Gastrocnemius medialis (tissue), 4 donors: ENCODE measurements around the gene C1QTNF1. TPM values are rescaled to one million over a fixed set of nuclear protein-coding genes. Genes with fewer than 3 reads are reported as not detected.

Experiments
- ATAC-seq, 2 donors: fragments of 150-250 bp; one replicate each; pipeline ENCODE4 v1.9.1; 2016
- DNase-seq, 2 donors: peaks; one replicate each; pipeline ENCODE4 v3.0.0-alpha.2; 2019
- H3K27ac ChIP-seq, 4 donors: fragments of 200-600 bp; sonication (generic); 1 replicate in 1 of 4; 2 replicates in 3 of 4; pipeline ENCODE4 v1.5.1; 2016 to 2018; ENCODE audit warnings: mild to moderate bottlenecking in 2 of 4, moderate library complexity in 1 of 4
- H3K27me3 ChIP-seq, 3 donors: fragments of 200-600 bp; sonication (generic) in 2 of 3; 1 replicate in 1 of 3; 2 replicates in 2 of 3; pipeline versions ENCODE4 v1.5.1 to v1.6.0; 2016 to 2019; ENCODE audit warnings: mild to moderate bottlenecking in 1 of 3, moderate library complexity in 1 of 3
- H3K36me3 ChIP-seq, 2 donors: fragments of 200-600 bp; sonication (generic) in 1 of 2; one replicate each; pipeline ENCODE4 v1.5.1; 2017 to 2018
- H3K4me1 ChIP-seq, 2 donors: fragments of 200-600 bp; sonication (generic) in 1 of 2; one replicate each; pipeline ENCODE4 v1.5.1; 2016 to 2017; ENCODE audit warnings: mild to moderate bottlenecking in 2 of 2
- H3K4me3 ChIP-seq, 4 donors: fragments of 200-600 bp; sonication (generic) in 3 of 4; 1 replicate in 1 of 4; 2 replicates in 3 of 4; pipeline ENCODE4 v1.5.1; 2016 to 2019; ENCODE audit warnings: mild to moderate bottlenecking in 2 of 4
- H3K9me3 ChIP-seq, 3 donors: fragments of 200-600 bp; sonication (generic) in 2 of 3; 1 replicate in 1 of 3; 2 replicates in 2 of 3; pipeline ENCODE4 v1.5.1; 2016 to 2019
- CTCF ChIP-seq, 5 experiments: fragments of 450-650 bp in 3 of 5; fragments of 200-600 bp in 2 of 5; sonication (generic) in 2 of 5; IDR thresholded peaks in 4 of 5; conservative IDR thresholded peaks in 1 of 5; 1 replicate in 4 of 5; 2 replicates in 1 of 5; pipeline ENCODE4 v1.5.1; 2016 to 2019; ENCODE audit warnings: antibody characterized with exemption in 5 of 5, mild to moderate bottlenecking in 3 of 5, moderate library complexity in 3 of 5
- POLR2A ChIP-seq, 2 donors: fragments of 450-650 bp; IDR thresholded peaks; one replicate each; pipeline ENCODE4 v1.6.1; 2017; ENCODE audit warnings: antibody characterized with exemption in 2 of 2, mild to moderate bottlenecking in 2 of 2, moderate library complexity in 2 of 2
- in situ Hi-C, 4 donors: fragments of 200-750 bp; cut with MboI; loops; one replicate each; pipeline versions ENCODE4 v1.15.0 to v1.8.0; 2017; ENCODE audit warnings: low sequenced_read_pairs in 4 of 4
- intact Hi-C: fragments of 100-400 bp; cut with DNase I; formaldehyde crosslinking; loops from one replicate; pipeline ENCODE4 v1.15.1; 2023; ENCODE audit warnings: low total_unique reads
- total RNA-seq, 4 donors: library from RNA; depleted of rRNA; stranded (reverse); fragments of >200 nt; gene quantifications; one replicate each; pipeline versions ENCODE4 v1.1.0 to v1.2.3, GENCODE V29; 2016

Gene C1QTNF1
- total RNA-seq, 4 donors from 2014 or later: 11.1 to 38.6 (median 21.2) TPM

- Histone ChIP-seq H3K27me3 (no peaks in the 10 kb centered on the region), H3K4me3 (no peak overlapping the region), H3K9me3 (no peaks in the 10 kb centered on the region), H3K27ac (no peak overlapping the region), H3K36me3 (peaks cover 0 to 2% of the 10 kb centered on the region in 2 donors), H3K4me1 (peaks cover 3 to 9% of the 10 kb centered on the region in 2 donors)
- DNase-seq: peak in 1 of 2 donors; percentile 7
- ATAC-seq: no peak
- TF ChIP-seq CTCF (IDR thresholded peaks at IDR 0.05 in 4 of 5, conservative IDR thresholded peaks at IDR 0.05 in 1 of 5) (no peak), POLR2A (IDR thresholded peaks at IDR 0.05) (no peak)
- intact Hi-C loops (no loop called here), in situ Hi-C loops (no loop called here)
Observed at GRCh38 chr17:79002291-79002690, 21.7 kb upstream of the C1QTNF1 start.

GRCh38 chr17:79002796-79003593 is 21.0 kb upstream of the C1QTNF1 start:
- in situ Hi-C loops (no loop called here), intact Hi-C loops (no loop called here)
- no peak overlapping the region for H3K27ac ChIP-seq
- ATAC-seq (no peak), DNase-seq (peak in 1 of 2 donors; percentile 12)
- H3K9me3 ChIP-seq: no peaks in the 10 kb centered on the region
- no peak overlapping the region for H3K4me3 ChIP-seq
- TF ChIP-seq CTCF (IDR thresholded peaks at IDR 0.05 in 4 of 5, conservative IDR thresholded peaks at IDR 0.05 in 1 of 5) (no peak), POLR2A (IDR thresholded peaks at IDR 0.05) (no peak)
- H3K36me3 ChIP-seq: no peaks in the 10 kb centered on the region
- H3K4me1 ChIP-seq: peaks cover 8 to 11% of the 10 kb centered on the region in 2 donors
- H3K27me3 ChIP-seq: no peaks in the 10 kb centered on the region

- TF ChIP-seq POLR2A (IDR thresholded peaks at IDR 0.05): no peak
- TF ChIP-seq CTCF (IDR thresholded peaks at IDR 0.05 in 4 of 5, conservative IDR thresholded peaks at IDR 0.05 in 1 of 5): no peak
- Histone ChIP-seq H3K4me1 (peaks cover 16 to 18% of the 10 kb centered on the region in 2 donors), H3K36me3 (no peaks in the 10 kb centered on the region), H3K27ac (no peak overlapping the region), H3K4me3 (no peak overlapping the region), H3K9me3 (no peaks in the 10 kb centered on the region), H3K27me3 (no peaks in the 10 kb centered on the region)
- peak in 1 of 2 donors; percentile 6 for DNase-seq
- intact Hi-C loops: no loop called here
- no peak for ATAC-seq
- in situ Hi-C loops: no loop called here
Observed at GRCh38 chr17:79003661-79004411, 20.1 kb upstream of the C1QTNF1 start.

- peaks cover 21 to 23% of the 10 kb centered on the region in 2 donors for H3K4me1 ChIP-seq
- no peaks in the 10 kb centered on the region for H3K9me3 ChIP-seq
- H3K4me3 ChIP-seq: no peak overlapping the region
- intact Hi-C loops: no loop called here
- ATAC-seq (no peak), DNase-seq (peak in 1 of 2 donors; percentile 7)
- in situ Hi-C loops: no loop called here
- peak overlapping the region in 1 of 4 donors; percentile 2 for H3K27ac ChIP-seq
- no peak for TF ChIP-seq CTCF (IDR thresholded peaks at IDR 0.05 in 4 of 5, conservative IDR thresholded peaks at IDR 0.05 in 1 of 5)
- H3K36me3 ChIP-seq: no peaks in the 10 kb centered on the region
- no peaks in the 10 kb centered on the region for H3K27me3 ChIP-seq
Observed at GRCh38 chr17:79005063-79005861, 18.7 kb upstream of the C1QTNF1 start.
